Tibial nerve (tissue), 4 donors: Measurements from ENCODE around the gene DEFB127.

Source experiments
- EP300 ChIP-seq, 2 donors: sonication (generic); formaldehyde crosslinking; IDR thresholded peaks; one replicate each; pipeline ENCODE4 v1.6.1; 2017; ENCODE audit warnings: antibody characterized with exemption in 2 of 2, mild to moderate bottlenecking in 1 of 2
- POLR2A ChIP-seq, 2 donors: fragments of 450-650 bp; IDR thresholded peaks; one replicate each; pipeline ENCODE4 v1.6.1; 2017; ENCODE audit warnings: antibody characterized with exemption in 2 of 2, mild to moderate bottlenecking in 2 of 2, moderate library complexity in 2 of 2
- TF ChIP-seq, protein P1 (sequence below), 5 experiments: fragments of 200-600 bp in 3 of 5; fragments of 450-650 bp in 2 of 5; sonication (generic) in 3 of 5; IDR thresholded peaks; one replicate each; pipeline ENCODE4 v1.5.1; 2016 to 2019; ENCODE audit warnings: antibody characterized with exemption in 5 of 5, mild to moderate bottlenecking in 3 of 5, moderate library complexity in 2 of 5

DNA sequence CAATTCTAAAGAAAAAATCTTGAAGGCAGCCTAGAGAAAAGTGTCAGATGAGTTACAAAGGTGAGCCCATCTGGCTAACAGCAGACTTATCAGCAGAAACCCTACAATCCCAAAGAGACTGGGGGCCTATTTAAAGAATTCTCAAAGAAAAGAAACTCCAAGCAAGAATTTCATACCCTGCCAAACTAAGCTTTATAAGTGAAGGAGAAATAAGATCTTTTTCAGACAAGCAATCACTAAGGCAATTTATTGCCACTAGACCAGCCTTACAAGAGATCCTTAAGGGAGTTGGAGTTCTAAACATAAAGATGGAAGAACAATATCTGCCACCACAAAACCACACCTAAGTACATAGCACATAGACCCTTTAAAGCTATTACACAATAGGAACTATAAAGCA lies 39.7 kb upstream of the DEFB127 start:
- TF ChIP-seq, protein P1, sequence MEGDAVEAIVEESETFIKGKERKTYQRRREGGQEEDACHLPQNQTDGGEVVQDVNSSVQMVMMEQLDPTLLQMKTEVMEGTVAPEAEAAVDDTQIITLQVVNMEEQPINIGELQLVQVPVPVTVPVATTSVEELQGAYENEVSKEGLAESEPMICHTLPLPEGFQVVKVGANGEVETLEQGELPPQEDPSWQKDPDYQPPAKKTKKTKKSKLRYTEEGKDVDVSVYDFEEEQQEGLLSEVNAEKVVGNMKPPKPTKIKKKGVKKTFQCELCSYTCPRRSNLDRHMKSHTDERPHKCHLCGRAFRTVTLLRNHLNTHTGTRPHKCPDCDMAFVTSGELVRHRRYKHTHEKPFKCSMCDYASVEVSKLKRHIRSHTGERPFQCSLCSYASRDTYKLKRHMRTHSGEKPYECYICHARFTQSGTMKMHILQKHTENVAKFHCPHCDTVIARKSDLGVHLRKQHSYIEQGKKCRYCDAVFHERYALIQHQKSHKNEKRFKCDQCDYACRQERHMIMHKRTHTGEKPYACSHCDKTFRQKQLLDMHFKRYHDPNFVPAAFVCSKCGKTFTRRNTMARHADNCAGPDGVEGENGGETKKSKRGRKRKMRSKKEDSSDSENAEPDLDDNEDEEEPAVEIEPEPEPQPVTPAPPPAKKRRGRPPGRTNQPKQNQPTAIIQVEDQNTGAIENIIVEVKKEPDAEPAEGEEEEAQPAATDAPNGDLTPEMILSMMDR (IDR thresholded peaks at IDR 0.05) = no peak
- TF ChIP-seq POLR2A (IDR thresholded peaks at IDR 0.05) = no peak
- TF ChIP-seq EP300 (IDR thresholded peaks at IDR 0.05) = no peak
